ENCODE data around the gene ZNF358.
A peak's percentile ranks its signal among the peaks of the same experiment; 100 is the strongest.

Gene ZNF358

DNA sequence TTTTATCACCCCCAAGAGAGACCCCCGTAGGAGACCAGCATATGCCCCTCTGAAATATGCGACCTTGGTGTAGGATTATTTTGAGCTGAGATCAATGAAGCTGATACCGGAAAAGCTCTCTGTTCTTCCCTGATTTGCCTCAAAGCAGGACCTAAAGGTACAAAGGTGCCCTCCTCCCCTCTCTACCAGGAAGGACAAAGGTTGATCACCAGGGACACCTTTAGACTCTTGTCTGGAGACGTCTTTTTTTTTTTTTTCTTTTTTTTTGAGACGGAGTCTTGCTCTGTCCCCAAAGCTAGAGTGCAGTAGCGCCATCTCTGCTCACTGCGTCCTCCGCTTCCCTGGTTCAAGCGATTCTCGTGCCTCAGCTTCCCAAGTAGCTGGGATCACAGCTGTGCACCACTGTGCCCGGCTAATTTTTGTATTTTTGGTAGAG lies 26.3 kb upstream of the ZNF358 start:
- H3K27me3 ChIP-seq (ENCODE audit: control insufficient read depth, low read length): no peaks in the 10 kb centered on the region
- H3K4me1 ChIP-seq (ENCODE audit: control insufficient read depth, low read length): peaks cover 16% of the 10 kb centered on the region

GRCh38 chr19:7492142-7492541 lies 23.8 kb upstream of the ZNF358 start:
- Histone ChIP-seq H3K27me3 (ENCODE audit: control insufficient read depth, low read length) (peaks cover 2% of the 10 kb centered on the region; the same call in 1 of the 2 replicates), H3K4me1 (ENCODE audit: control insufficient read depth, low read length) (peaks cover 16% of the 10 kb centered on the region), H3K4me2 (ENCODE audit: low read length) (no peak overlapping the region), H3K4me3 (ENCODE audit: low read length) (no peak overlapping the region), H3K9me2 (replicated peaks; ENCODE audit: control insufficient read depth, low read length) (no peaks in the 10 kb centered on the region), H3K27ac (ENCODE audit: low read depth, low read length) (no peak overlapping the region), H3K79me2 (ENCODE audit: control insufficient read depth, low read length) (no peaks in the 10 kb centered on the region), H3K36me3 (ENCODE audit: control insufficient read depth, low read length) (no peaks in the 10 kb centered on the region), H3F3A (ENCODE audit: control insufficient read depth, insufficient read depth) (0 out of 2 replicates have a peak, but pooled peaks cover under 1% of the 10 kb centered on the region), H3K9me3 (ENCODE audit: control insufficient read depth, insufficient read depth, low read length) (no peaks in the 10 kb centered on the region), H4K20me1 (ENCODE audit: control insufficient read depth, insufficient read depth, low read depth, low read length) (no peaks in the 10 kb centered on the region)
- TF ChIP-seq EZH2phosphoT487 (IDR thresholded peaks at IDR 0.05; ENCODE audit: borderline replicate concordance, low read length): no peak
- TF ChIP-seq, protein P1, sequence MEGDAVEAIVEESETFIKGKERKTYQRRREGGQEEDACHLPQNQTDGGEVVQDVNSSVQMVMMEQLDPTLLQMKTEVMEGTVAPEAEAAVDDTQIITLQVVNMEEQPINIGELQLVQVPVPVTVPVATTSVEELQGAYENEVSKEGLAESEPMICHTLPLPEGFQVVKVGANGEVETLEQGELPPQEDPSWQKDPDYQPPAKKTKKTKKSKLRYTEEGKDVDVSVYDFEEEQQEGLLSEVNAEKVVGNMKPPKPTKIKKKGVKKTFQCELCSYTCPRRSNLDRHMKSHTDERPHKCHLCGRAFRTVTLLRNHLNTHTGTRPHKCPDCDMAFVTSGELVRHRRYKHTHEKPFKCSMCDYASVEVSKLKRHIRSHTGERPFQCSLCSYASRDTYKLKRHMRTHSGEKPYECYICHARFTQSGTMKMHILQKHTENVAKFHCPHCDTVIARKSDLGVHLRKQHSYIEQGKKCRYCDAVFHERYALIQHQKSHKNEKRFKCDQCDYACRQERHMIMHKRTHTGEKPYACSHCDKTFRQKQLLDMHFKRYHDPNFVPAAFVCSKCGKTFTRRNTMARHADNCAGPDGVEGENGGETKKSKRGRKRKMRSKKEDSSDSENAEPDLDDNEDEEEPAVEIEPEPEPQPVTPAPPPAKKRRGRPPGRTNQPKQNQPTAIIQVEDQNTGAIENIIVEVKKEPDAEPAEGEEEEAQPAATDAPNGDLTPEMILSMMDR (IDR thresholded peaks at IDR 0.05; ENCODE audit: low read depth, low read length, poor library complexity, severe bottlenecking): no peak

More for the DNA sequence above, 26.3 kb upstream of the ZNF358 start:
- no peaks in the 10 kb centered on the region for H3K79me2 ChIP-seq (ENCODE audit: control insufficient read depth, low read length)
- H3F3A ChIP-seq (ENCODE audit: control insufficient read depth, insufficient read depth): 0 out of 2 replicates have a peak, but pooled peaks cover 2% of the 10 kb centered on the region
- no peak for TF ChIP-seq EZH2phosphoT487 (IDR thresholded peaks at IDR 0.05; ENCODE audit: borderline replicate concordance, low read length)
- TF ChIP-seq, protein P1 (IDR thresholded peaks at IDR 0.05; ENCODE audit: low read depth, low read length, poor library complexity, severe bottlenecking): no peak
- no peak overlapping the region for H3K27ac ChIP-seq (ENCODE audit: low read depth, low read length)
- H3K4me3 ChIP-seq (ENCODE audit: low read length): peak overlapping the region; percentile 87
- no peaks in the 10 kb centered on the region for H3K9me3 ChIP-seq (ENCODE audit: control insufficient read depth, insufficient read depth, low read length)
- no peaks in the 10 kb centered on the region for H4K20me1 ChIP-seq (ENCODE audit: control insufficient read depth, insufficient read depth, low read depth, low read length)
- peak overlapping the region; percentile 96 for H3K4me2 ChIP-seq (ENCODE audit: low read length)
- no peaks in the 10 kb centered on the region for H3K36me3 ChIP-seq (ENCODE audit: control insufficient read depth, low read length)
- no peaks in the 10 kb centered on the region for H3K9me2 ChIP-seq (replicated peaks; ENCODE audit: control insufficient read depth, low read length)

DNA sequence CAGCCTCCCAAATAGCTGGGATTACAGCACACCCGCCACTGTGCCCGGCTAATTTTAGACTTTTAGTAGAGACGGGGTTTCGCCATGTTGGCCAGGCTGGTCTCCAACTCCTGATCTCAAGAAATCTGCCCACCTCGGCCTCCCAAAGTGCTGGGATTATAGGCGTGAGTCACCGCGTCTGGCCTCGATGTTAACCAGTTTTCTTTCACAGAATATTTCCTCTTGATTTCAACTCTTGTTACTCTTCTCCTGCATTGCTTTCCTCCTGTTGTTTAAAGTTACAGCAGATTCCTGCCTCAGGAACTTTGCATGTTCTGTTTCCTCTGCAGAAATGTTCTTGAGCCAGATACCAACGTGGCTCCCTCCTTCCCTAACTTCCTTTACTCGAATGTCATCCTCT lies 23.3 kb upstream of the ZNF358 start:
- H4K20me1 ChIP-seq (ENCODE audit: control insufficient read depth, insufficient read depth, low read depth, low read length): no peaks in the 10 kb centered on the region
- TF ChIP-seq EZH2phosphoT487 (IDR thresholded peaks at IDR 0.05; ENCODE audit: borderline replicate concordance, low read length): no peak
- TF ChIP-seq, protein P1 (IDR thresholded peaks at IDR 0.05; ENCODE audit: low read depth, low read length, poor library complexity, severe bottlenecking): no peak

More for the DNA sequence above, 23.3 kb upstream of the ZNF358 start:
- no peaks in the 10 kb centered on the region for H3F3A ChIP-seq (ENCODE audit: control insufficient read depth, insufficient read depth)
- no peaks in the 10 kb centered on the region for H3K36me3 ChIP-seq (ENCODE audit: control insufficient read depth, low read length)
- no peaks in the 10 kb centered on the region for H3K9me3 ChIP-seq (ENCODE audit: control insufficient read depth, insufficient read depth, low read length)
- no peak overlapping the region for H3K27ac ChIP-seq (ENCODE audit: low read depth, low read length)
- no peaks in the 10 kb centered on the region for H3K9me2 ChIP-seq (replicated peaks; ENCODE audit: control insufficient read depth, low read length)
- no peak overlapping the region for H3K4me2 ChIP-seq (ENCODE audit: low read length)
- peaks cover 5% of the 10 kb centered on the region for H3K27me3 ChIP-seq (ENCODE audit: control insufficient read depth, low read length)
- H3K4me3 ChIP-seq (ENCODE audit: low read length): no peak overlapping the region
- H3K4me1 ChIP-seq (ENCODE audit: control insufficient read depth, low read length): peaks cover 16% of the 10 kb centered on the region
- no peaks in the 10 kb centered on the region for H3K79me2 ChIP-seq (ENCODE audit: control insufficient read depth, low read length)

Measured in DOHH2 (cell line).